Hepatocyte (in vitro differentiated cells): ENCODE data around the gene TES. TPM values are rescaled to one million over a fixed set of nuclear protein-coding genes. Genes with fewer than 3 reads are reported as not detected.

Source experiments
- DNase-seq: peaks from one replicate; pipeline ENCODE4 v3.0.0-alpha.2; 2016; ENCODE audit warnings: low spot score
- H2AFZ ChIP-seq: fragments of 200-600 bp; sonication (generic); 2 replicates; pipeline ENCODE4 v1.6.0; 2016; ENCODE audit warnings: antibody characterized with exemption, mild to moderate bottlenecking
- H3K27ac ChIP-seq: fragments of 200-600 bp; sonication (generic); 2 replicates; pipeline ENCODE4 v1.5.1; 2016; ENCODE audit warnings: mild to moderate bottlenecking
- H3K27me3 ChIP-seq: fragments of 200-600 bp; sonication (generic); 2 replicates; pipeline ENCODE4 v1.6.1; 2016
- H3K36me3 ChIP-seq: fragments of 200-600 bp; sonication (generic); replicated peaks from 2 replicates; pipeline ENCODE4 v1.5.1; 2016; ENCODE audit warnings: low read depth; ENCODE audit not compliant: insufficient read depth
- H3K4me1 ChIP-seq: fragments of 200-600 bp; sonication (generic); 2 replicates; pipeline ENCODE4 v1.5.1; 2016; ENCODE audit warnings: mild to moderate bottlenecking, moderate library complexity; ENCODE audit not compliant: insufficient read depth
- H3K4me2 ChIP-seq: fragments of 200-600 bp; sonication (generic); 2 replicates; pipeline ENCODE4 v1.6.0; 2016
- H3K4me3 ChIP-seq: fragments of 200-600 bp; sonication (generic); 2 replicates; pipeline ENCODE4 v1.5.1; 2016; ENCODE audit warnings: mild to moderate bottlenecking
- H3K79me2 ChIP-seq: fragments of 200-600 bp; sonication (generic); 2 replicates; pipeline ENCODE4 v1.6.0; 2017; ENCODE audit warnings: mild to moderate bottlenecking
- H3K9me2 ChIP-seq: fragments of 200-600 bp; sonication (generic); replicated peaks from 2 replicates; pipeline ENCODE4 v1.6.0; 2017; ENCODE audit warnings: mild to moderate bottlenecking; ENCODE audit not compliant: insufficient read depth
- H3K9me3 ChIP-seq: fragments of 200-600 bp; sonication (generic); 2 replicates; pipeline ENCODE4 v1.5.1; 2016; ENCODE audit warnings: low read depth, mild to moderate bottlenecking
- H4K20me1 ChIP-seq: fragments of 200-600 bp; sonication (generic); 2 replicates; pipeline ENCODE4 v1.6.0; 2016; ENCODE audit warnings: mild to moderate bottlenecking; ENCODE audit not compliant: insufficient read depth, poor library complexity, severe bottlenecking
- CTCF ChIP-seq: fragments of 200-600 bp; sonication (generic); IDR thresholded peaks from 2 replicates; pipeline ENCODE4 v1.5.1; 2016; ENCODE audit warnings: antibody characterized with exemption, mild to moderate bottlenecking; ENCODE audit not compliant: poor library complexity
- EZH2 ChIP-seq: fragments of 200-600 bp; sonication (generic); IDR thresholded peaks from 2 replicates; pipeline ENCODE4 v1.6.1; 2016; ENCODE audit warnings: antibody characterized with exemption, mild to moderate bottlenecking, borderline replicate concordance
- EZH2phosphoT487 ChIP-seq: fragments of 200-600 bp; sonication (generic); IDR thresholded peaks from one replicate; pipeline ENCODE4 v1.6.1; 2018; ENCODE audit warnings: antibody characterized with exemption, mild to moderate bottlenecking, low read depth, moderate library complexity; ENCODE audit not compliant: unreplicated experiment, severe bottlenecking
- WGBS: methylation state at CpG from one replicate; pipeline ENCODE4 v1.1.6; 2016; ENCODE audit warnings: low lambda C conversion rate; ENCODE audit errors: missing lambda C conversion rate; 5-methylcytosine and 5-hydroxymethylcytosine counted together
- polyA plus RNA-seq: library from polyadenylated mRNA; unstranded; fragments of >200 nt; fragmentation: Nextera tagmentation; extraction: Ambion mirVana; gene quantifications from 2 replicates; pipeline ENCODE4 v1.2.1, GENCODE V29; 2016
- total RNA-seq: library from RNA; depleted of rRNA; stranded (reverse); fragments of >200 nt; gene quantifications from 2 replicates; pipeline ENCODE4 v1.2.3, GENCODE V29; 2014

Gene TES
- total and polyA plus RNA-seq, 2 experiments from 2014 or later = 83.2 to 122 TPM

GRCh38 chr7:116187400-116187799 lies 22.9 kb upstream of the TES start:
- 95% methylated on average over 1 of the region's 1 CpG for WGBS
- no peaks in the 10 kb centered on the region for H3K9me2 ChIP-seq
- H2AFZ ChIP-seq = no peak overlapping the region
- H3K36me3 ChIP-seq = no peaks in the 10 kb centered on the region
- H3K4me3 ChIP-seq = no peak overlapping the region
- DNase-seq = no peak
- H3K79me2 ChIP-seq = no peaks in the 10 kb centered on the region
- no peaks in the 10 kb centered on the region for H3K27me3 ChIP-seq
- no peaks in the 10 kb centered on the region for H3K9me3 ChIP-seq
- TF ChIP-seq EZH2phosphoT487 (no peak), CTCF (no peak), EZH2 (no peak)
- H3K4me1 ChIP-seq = no peaks in the 10 kb centered on the region
- no peak overlapping the region for H3K4me2 ChIP-seq
- no peak overlapping the region for H3K27ac ChIP-seq
- no peaks in the 10 kb centered on the region for H4K20me1 ChIP-seq

GRCh38 chr7:116193329-116194087 lies 16.8 kb upstream of the TES start:
- Histone ChIP-seq H3K4me2 (no peak overlapping the region), H3K4me3 (no peak overlapping the region), H4K20me1 (no peaks in the 10 kb centered on the region), H3K36me3 (no peaks in the 10 kb centered on the region), H3K27me3 (no peaks in the 10 kb centered on the region), H3K9me3 (no peaks in the 10 kb centered on the region), H2AFZ (no peak overlapping the region), H3K79me2 (no peaks in the 10 kb centered on the region), H3K9me2 (no peaks in the 10 kb centered on the region), H3K27ac (no peak overlapping the region), H3K4me1 (no peaks in the 10 kb centered on the region)
- TF ChIP-seq EZH2phosphoT487 (no peak), EZH2 (no peak), CTCF (no peak)
- DNase-seq = no peak
- WGBS = 84% methylated on average over 5 of the region's 5 CpGs

- no peak overlapping the region for H3K27ac ChIP-seq
- H4K20me1 ChIP-seq = no peaks in the 10 kb centered on the region
- TF ChIP-seq EZH2phosphoT487 (no peak), CTCF (no peak), EZH2 (no peak)
- H3K9me2 ChIP-seq = no peaks in the 10 kb centered on the region
- no peaks in the 10 kb centered on the region for H3K4me1 ChIP-seq
- H2AFZ ChIP-seq = no peak overlapping the region
- H3K36me3 ChIP-seq = no peaks in the 10 kb centered on the region
- H3K79me2 ChIP-seq = no peaks in the 10 kb centered on the region
- DNase-seq = no peak
- no peak overlapping the region for H3K4me2 ChIP-seq
- H3K9me3 ChIP-seq = no peaks in the 10 kb centered on the region
- 62% methylated on average over 2 of the region's 2 CpGs for WGBS
- no peaks in the 10 kb centered on the region for H3K27me3 ChIP-seq
- no peak overlapping the region for H3K4me3 ChIP-seq
Measured at GRCh38 chr7:116194115-116194514, 16.2 kb upstream of the TES start.

- 89% methylated on average over 1 of the region's 1 CpG for WGBS
- no peaks in the 10 kb centered on the region for H3K27me3 ChIP-seq
- no peaks in the 10 kb centered on the region for H4K20me1 ChIP-seq
- H3K4me2 ChIP-seq = no peak overlapping the region
- H3K36me3 ChIP-seq = no peaks in the 10 kb centered on the region
- H3K27ac ChIP-seq = no peak overlapping the region
- H2AFZ ChIP-seq = no peak overlapping the region
- no peaks in the 10 kb centered on the region for H3K9me3 ChIP-seq
- no peak overlapping the region for H3K4me3 ChIP-seq
- no peaks in the 10 kb centered on the region for H3K9me2 ChIP-seq
- TF ChIP-seq EZH2phosphoT487 (no peak), CTCF (no peak), EZH2 (no peak)
- H3K79me2 ChIP-seq = no peaks in the 10 kb centered on the region
- no peaks in the 10 kb centered on the region for H3K4me1 ChIP-seq
- no peak for DNase-seq
Measured at GRCh38 chr7:116195451-116195850, 14.9 kb upstream of the TES start.
